Measurements from ENCODE around the gene SERPINH1. TPM values are rescaled to one million over a fixed set of nuclear protein-coding genes. Genes with fewer than 3 reads are reported as not detected.

Gene SERPINH1
- polyA plus RNA-seq (ENCODE audit: insufficient read length): 261 TPM
- long read RNA-seq, donor 1, transcript SERPINH1-205 (3 exons, 2,283 nt): minor isoform, 5 of 207 reads
- long read RNA-seq, donor 1, transcript SERPINH1-201 (5 exons, 2,225 nt): major isoform, 139 of 207 reads
- long read RNA-seq, donor 1, partial matches to known transcripts: 62 of 207 reads
- long read RNA-seq, donor 1, other reads (novel, unspliced or antisense): 0 of 207 reads
- long read RNA-seq, donor 2, transcript SERPINH1-201 (5 exons, 2,225 nt): major isoform, 93 of 317 reads
- long read RNA-seq, donor 2, partial matches to known transcripts: 218 of 317 reads
- long read RNA-seq, donor 2, other reads (novel, unspliced or antisense): 0 of 317 reads
- long read RNA-seq, donor 3, transcript SERPINH1-201 (5 exons, 2,225 nt): major isoform, 79 of 96 reads
- long read RNA-seq, donor 3, partial matches to known transcripts: 16 of 96 reads
- long read RNA-seq, donor 3, other reads (novel, unspliced or antisense): 0 of 96 reads
- long read RNA-seq, donor 4, partial matches to known transcripts: 28 of 31 reads
- long read RNA-seq, donor 4, other reads (novel, unspliced or antisense): 0 of 31 reads
- long read RNA-seq, donor 5, transcript SERPINH1-201 (5 exons, 2,225 nt): major isoform, 128 of 157 reads
- long read RNA-seq, donor 5, partial matches to known transcripts: 26 of 157 reads
- long read RNA-seq, donor 5, other reads (novel, unspliced or antisense): 0 of 157 reads
- long read RNA-seq, donor 6, transcript SERPINH1-201 (5 exons, 2,225 nt): major isoform, 117 of 179 reads
- long read RNA-seq, donor 6, partial matches to known transcripts: 53 of 179 reads
- long read RNA-seq, donor 6, other reads (novel, unspliced or antisense): 0 of 179 reads
- long read RNA-seq, donor 7, transcript SERPINH1-201 (5 exons, 2,225 nt): major isoform, 203 of 251 reads
- long read RNA-seq, donor 7, partial matches to known transcripts: 45 of 251 reads
- long read RNA-seq, donor 7, other reads (novel, unspliced or antisense): 0 of 251 reads
- long read RNA-seq, donor 8, transcript SERPINH1-201 (5 exons, 2,225 nt): major isoform, 37 of 42 reads
- long read RNA-seq, donor 8, partial matches to known transcripts: 5 of 42 reads
- long read RNA-seq, donor 8, other reads (novel, unspliced or antisense): 0 of 42 reads

DNA sequence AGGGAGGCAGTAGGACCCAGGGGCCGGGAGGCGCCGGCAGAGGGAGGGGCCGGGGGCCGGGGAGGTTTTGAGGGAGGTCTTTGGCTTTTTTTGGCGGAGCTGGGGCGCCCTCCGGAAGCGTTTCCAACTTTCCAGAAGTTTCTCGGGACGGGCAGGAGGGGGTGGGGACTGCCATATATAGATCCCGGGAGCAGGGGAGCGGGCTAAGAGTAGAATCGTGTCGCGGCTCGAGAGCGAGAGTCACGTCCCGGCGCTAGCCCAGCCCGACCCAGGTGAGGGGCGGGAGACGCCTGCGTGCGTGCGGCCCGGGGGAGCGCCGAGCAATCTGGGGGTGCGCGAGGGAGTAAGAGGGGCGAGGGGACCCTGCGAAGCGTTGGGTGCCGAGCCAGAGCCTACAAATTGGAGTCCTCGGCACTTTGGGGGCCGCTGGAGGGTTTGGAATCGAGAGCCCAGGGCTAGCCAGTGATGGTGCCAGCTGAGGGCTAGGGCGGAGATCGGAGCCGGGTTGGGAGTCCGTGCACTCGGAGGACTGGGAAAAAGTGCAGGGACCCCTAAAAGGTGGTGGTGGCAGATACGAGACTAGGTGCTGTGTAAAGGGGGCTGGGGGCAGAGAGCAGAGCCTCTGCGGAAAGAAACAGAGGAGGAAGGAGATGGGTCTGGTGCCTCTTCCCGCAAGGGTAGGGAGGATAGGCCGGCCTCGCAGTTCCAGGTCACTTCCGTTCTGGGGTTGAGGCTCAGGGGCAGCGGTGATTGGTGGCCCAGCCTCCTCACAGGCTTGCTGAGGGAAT, at the start of gene SERPINH1:
Gene SERPINH1, plus strand, starts transcription at position 206 of the 788 bp plus-strand sequence. CDS start 4,097 bp downstream, outside the sequence.
- DNase-seq: peak; percentile 86

DNA sequence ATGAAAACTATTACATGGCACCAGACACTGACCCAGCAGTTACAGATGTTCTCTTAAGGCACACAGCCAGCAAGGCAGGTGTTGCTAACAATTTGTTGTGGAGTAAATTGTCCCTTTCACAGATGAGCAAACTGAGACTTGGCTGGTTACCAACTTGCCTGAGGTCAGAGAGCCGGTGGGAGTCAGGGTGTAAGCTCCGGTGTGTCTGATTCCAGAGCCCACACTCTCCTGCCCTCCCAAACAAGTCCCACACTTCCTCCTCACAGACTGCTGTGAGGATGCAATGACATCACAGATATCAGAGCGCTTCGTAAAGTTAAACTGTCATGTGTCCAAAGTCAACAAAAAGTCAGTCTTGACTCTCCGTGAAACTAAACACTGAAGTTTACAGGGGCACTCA, 48.8 kb upstream of the SERPINH1 start:
- no peak for DNase-seq

DNA sequence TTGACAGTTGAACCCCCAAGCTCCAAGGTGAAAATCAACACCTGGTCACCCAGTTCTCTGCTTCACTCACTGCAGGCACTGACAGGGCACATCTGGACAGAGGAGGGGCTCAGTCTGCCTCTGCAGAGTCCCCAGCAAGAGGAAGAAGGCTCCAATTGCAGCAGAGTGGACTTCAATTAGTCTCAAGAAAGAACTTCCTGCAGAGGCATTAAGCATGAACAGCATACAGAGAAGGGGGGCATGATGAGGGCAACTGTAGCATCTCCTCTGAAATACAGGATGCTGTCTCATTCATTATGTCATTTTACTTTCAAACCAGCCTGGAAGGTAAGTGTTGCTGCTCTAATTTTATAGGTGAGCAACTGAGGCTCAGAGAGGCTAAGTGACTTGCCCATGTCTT, 47.5 kb upstream of the SERPINH1 start:
- DNase-seq: no peak

DNA sequence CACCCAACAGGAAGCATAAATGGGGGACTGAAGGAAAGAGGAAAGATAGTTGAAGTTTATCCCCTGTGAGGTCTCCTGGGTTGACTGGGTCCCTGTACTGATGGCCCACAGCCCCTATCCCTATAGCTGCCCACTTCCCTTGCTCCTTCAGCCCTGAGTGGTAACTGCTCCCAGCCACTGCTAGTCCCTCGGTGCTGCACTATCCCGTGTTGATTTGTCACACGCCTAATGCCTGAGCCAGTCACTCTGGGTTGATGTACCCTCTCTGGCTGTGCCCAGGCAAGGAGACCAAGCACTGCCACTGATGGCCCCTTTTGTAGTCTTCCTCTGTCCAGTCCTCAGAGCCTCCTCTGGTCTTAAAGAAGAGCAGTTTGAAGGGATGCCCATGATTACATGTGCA, 45.9 kb upstream of the SERPINH1 start:
- no peak for DNase-seq

DNA sequence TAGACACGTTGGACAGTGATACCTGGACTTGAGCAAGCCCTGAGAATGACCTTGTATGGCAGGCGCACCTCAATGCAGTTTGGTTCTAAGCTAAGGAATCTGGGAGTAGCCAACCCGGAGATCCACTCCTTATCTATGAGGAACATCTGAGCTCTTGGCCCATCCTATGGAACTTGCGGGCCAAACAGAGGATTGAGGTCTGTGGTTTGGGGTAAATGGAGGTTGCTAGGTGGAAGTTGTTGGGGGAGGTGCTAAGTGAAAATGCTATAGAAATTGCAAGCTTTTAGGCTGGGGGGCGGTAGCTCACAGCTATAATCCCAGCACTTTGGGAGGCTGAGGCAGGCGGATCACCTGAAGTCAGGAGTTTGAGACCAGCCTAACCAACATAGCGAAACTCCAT, 45.2 kb upstream of the SERPINH1 start:
- DNase-seq: no peak

DNA sequence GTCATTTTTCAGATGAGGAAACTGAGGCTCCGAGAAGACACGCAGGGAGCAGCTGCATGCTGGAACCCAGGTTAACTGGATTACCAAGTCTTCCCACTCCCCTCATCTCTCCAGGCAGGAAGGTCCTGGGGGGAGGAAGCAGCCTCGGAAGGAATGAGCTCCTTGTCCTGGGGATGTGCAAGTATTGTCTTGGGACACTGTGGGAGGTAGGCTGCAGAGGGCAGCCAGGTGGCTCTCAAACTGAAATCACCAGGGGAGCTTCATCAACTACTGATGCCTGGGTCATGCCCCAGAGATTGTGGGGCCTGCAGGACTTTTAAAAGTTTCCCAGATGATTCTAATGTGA, 43.9 kb upstream of the SERPINH1 start:
- no peak for DNase-seq

DNA sequence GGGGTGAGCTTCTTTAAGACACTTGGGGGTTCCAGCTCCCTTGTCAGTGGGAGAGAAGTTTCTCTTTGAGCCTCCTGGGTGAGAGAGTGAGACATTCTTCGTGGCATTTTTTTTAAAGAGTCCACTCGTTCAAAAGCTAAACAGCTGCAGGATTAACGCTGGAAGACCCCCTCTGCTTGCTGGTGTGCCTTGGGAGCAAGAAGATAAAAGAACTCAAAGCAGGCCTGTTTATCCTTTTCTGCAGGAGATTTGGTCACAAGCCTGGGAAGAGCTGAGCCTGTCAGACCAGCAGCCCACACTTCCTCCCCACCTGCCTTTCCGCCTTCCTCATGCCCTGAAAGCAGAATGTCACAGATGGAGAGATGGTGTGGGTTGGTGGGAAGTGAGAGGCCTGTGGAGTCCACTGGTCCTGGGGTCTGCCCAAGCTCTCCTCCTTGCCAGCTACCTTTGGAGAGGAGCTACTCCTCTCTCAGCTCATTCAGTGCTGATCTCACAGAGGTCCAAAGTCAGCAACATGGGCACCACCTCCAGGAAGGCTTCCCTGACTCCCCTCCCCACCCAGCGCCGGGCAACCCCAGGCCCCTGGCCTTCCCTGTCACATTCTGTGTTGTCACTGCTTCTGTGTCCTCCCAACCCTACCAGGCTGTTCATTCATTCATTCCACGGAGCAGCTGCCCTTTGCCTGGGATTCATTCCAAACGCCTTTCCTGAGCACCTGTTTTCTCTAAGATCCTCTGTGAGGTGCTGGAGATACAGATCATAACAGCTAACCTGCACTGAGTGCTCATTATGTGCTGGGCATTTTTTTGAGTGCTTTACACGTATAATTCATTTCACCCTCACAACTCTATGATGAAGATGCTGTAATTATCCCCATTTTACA, 43.0 kb upstream of the SERPINH1 start:
- DNase-seq: no peak

DNA sequence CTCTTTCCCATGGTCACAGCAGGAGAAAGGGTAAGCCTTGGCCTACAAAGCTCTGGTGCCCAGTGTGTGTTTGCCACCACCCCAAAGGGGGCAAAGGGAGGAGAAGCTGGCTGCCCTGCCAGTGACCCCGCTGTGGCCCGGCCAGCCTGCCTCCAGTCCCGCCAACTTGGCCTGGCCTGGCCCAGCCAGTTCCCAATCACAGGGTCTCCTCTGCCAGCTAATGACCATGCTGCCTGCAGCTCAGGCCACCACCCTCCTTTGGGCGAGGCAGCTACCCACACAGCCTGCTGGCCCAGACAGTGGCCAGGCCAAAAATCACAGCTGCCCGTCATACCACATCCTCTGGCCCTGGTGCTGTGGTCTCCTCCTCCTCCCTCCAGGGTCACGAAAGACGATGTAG, 41.4 kb upstream of the SERPINH1 start:
- no peak for DNase-seq

DNA sequence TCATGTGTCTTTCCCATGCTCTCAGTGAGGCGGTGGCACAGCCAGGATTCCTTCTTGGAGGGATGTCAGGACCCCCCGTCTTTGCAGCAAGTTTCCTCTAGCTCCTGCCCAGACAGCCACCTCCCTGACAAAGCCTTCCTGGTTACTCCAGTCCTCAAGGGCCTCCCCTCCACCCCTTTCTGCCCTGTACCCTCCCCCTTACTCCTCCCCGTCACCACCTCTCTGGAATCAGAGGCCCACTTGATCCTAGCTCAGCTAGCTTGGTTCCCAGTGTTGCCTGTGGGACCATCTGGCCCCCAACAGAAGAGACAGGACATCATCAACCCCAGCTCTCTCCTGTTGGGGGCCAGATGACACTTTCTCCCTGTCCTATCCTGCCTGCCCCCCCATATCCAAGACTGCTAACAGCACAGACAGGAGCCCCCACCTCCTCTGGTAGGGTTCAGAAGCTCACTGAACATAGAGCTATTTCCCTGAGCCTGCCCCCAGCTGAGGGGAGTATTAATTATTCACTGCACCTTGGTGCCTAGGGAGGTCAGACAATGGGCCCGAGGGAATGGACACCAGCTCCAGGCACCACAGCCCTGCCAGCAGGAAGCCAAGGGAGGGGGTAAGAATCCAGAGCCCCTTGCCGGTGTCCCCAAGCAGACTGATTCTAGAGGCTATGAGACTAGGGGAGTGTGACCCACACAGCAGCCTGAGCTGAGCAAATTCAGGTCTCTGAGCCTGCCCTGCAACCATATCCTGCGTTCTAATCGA, 39.6 kb upstream of the SERPINH1 start:
- no peak for DNase-seq

DNA sequence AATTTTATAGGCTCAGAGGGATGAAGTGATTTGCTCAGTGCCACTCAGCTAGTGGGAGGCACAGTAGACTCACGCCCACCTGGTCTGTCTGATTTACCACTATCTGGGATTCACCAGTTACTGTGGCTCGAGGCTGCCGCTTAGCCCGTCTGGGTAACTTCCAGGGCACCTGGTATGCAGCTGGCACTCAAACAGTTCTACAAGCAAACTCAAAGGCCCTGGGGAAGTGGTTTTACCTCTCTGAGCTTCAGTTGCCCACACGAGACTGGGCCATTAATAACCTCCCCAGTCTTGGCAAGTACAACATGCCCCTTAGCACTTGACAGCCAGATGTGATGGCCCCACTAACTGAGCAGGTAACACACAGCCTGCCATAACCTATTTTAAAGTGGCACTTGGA, 38.9 kb upstream of the SERPINH1 start:
- DNase-seq: no peak

DNA sequence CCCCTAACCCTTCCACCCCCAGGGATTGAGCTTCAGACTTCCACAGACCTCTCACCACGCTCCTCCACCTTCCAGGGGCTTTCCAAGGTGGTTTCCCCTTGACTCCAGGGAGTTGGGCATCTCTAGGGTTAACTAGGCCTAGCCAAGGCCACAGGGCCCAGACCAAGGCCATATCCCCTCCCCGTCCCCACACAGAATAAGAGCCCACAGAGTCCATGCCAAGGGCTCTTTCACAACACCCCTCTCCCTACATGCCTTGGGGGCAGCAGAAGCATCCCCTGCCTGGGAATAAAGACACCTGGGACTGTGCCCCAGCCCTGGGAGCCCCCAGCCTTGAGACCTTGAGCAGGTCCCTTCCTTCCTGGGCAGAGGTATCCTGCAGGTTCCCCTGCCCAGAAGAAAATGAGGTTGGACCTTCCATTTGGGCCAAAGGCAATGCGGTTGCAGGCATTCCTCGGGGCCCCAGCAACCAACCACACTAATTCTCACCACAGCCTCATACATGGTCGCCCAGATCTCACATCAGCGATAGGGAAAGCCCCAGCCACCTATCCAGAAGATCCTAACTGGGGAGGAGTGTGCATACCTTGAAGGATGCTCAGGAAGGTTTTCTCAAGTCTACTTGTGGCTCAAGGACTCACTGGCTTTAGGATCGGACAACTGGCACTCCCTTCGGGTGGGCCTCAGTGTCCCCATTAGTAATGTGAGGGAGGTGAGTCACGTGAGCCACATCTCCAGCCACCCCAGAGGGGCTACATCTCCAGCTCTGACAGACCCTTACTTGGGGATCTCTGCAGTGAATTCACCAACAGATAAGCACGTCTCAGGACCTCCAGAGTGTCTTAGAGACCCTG, 38.0 kb upstream of the SERPINH1 start:
- DNase-seq: no peak

DNA sequence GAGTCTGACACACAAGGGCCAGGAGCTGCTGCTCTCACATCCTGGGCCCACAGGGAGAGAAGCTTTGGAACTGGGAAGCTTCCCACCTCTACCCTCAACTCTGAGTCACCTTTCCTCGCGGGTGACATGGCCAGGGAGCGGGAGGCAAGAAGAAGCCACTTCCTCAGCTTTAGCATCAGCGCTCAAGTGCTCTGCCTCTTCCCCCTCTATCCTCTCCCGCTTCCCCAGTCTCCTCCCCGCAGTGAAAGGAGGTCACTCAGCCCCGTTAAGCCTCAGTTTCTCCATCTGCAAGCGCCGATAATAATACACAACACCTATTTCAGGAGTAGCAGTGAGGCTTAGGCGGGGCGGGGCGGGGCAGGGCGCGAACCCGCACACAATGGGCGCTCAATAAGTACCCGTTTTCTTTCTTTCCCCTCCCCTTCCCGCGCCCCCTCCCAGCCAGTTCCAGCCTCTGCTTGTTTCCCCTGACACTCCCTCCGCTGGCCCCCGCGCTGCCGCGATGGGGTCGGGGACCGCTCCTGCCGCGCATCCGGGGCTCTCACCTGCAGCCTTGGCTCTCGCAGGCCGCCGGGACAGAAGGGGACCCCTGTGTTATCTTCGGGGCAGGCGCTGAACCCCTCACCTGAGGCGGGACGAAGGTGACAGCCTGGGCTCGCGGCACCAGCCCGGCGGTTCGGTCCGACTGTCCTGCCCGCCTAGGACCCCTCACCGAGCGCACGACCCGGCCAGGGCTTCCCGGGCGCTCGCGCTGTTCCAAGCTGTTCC, 37.2 kb upstream of the SERPINH1 start:
- DNase-seq: no peak

DNA sequence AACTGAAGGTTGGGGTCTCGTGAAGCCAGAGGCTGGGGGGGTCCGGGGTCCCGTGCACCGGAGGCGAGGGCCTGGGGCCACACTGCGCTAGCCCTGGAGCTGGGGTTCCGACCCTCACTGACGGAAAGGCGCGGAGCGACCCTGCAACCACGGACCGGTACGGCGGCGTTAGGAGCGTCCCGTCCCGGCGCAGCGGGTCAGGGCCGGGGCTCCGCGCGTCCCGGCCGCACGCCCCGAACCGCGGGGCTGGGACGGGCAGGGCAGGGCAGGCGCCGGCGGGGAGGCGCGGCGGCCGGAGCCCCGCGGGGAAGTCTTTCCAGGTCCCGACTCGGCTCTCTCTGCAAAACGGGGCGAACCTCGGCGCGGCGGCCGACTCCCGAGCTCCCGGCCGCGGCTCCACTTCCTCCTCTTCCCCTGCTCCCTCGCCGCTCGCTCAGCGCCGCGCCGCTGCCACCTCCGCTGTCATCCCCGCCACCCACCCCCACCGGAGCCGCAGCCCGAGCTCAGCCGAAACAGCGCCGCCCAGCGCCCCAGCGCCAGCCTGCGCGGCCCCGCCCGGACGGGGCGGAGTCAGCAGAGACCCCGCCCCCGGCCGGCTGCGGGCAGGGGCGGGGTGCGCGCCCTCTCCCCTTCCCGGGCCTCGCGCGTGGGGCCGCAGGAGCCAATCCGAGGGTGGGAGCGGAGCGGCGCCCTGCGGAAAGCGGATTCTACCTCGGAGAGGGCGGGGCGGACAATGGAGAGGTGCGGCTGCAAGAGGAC, 36.4 kb upstream of the SERPINH1 start, which contains the start of gene GDPD5:
Gene GDPD5, minus strand, starts transcription at position 509 of the 759 bp plus-strand sequence. CDS start 48,206 bp downstream, outside the sequence.
- peak; percentile 81 for DNase-seq

DNA sequence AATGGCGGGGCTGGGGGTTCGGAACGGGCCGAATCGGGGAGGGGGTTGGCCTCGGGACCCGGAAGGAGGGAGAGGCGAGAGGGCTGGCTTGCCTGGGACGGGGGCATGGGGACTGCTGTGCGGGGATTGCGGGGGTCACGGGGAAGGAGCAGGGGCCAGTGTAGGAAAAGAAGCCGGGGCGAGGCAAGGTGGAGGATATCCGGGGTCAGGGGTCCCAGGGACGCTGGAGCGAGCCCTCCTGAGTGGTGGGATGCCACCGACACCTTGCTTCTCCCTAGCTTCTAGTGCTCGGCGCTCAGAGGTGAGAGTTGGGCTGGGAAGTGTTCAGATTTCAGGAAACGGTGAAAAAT, 35.9 kb upstream of the SERPINH1 start:
- no peak for DNase-seq

DNA sequence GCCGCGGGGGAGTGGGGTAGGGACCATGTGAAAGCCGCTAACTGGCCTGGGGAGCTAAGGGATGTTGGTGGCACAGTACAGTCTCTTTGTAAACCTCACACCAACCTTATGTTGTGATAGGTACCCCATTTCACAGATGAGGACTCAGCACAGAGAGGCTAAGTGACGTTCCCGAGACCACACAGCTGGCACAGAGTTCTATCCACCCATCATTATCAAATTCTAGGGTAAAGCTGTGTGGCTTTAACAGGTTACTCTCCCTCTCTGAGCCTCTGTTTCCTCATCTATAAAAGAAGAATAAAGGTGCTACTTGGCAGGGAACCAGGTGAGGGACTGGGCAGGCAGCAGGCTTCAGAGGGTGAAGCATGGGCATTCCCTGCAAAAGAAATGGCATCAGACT, 34.9 kb upstream of the SERPINH1 start:
- no peak for DNase-seq

DNA sequence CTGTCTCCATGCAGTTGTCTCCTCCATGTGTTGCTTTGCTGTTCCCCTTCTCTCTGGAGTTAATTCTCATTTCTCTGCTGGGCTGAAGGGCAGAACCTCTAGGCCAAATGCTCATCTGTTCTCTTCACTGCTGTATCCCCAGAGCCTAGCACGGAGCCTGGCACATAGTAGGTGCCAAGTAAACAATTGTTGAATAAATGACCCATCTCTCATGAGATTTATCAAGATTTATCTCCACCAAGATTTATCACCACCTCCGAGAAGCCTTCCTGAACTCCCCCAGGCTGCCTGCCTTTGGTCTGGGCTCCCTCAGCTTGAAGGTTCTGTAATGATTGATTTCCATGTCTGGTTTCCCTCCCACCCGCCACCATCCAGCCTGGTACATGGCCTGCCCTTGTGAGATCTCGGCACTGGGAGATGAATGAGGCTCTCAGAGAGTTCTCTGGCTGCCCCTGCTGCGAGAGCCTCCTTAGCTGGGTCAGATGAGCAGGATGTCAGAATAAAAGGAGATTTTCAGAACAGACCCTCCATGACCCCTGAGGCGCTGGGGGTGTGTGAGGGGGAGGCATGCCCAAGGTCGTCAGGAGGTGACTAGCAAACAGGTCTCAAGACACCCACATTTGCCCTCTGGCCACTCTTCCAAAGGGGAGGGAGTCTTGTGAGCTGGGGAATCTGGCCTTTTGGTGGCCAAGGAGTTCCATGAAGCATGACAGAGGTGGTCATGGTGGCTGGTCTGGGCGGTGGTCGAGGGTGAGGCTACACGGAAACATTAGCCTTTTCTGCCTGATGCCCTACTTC, 33.9 kb upstream of the SERPINH1 start:
- DNase-seq: no peak

DNA sequence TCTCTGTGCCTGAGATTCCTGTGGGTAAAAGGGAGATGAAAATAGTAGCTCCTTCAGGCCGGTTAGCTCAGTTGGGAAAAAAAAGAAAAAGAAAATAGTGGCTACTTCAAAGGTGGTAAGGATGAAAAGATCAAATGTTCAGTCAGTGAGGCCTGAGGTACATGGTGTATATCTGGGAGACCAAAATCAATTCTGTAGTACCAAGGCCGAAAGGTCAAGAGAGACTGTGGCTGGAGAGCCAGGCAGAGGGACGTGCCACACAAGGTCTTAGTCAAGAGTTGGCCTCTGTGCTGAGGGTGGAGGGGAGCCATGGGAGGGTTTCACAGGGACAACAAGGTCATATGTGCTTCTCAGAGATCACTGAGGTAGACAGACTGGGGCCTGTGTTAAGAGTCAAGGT, 31.5 kb upstream of the SERPINH1 start:
- no peak for DNase-seq
